Central memory CD8-positive, alpha-beta T cell (primary cell): ENCODE results near the gene RTP3.
"Not testable (repeated sequence)": the region's sequence is repeated elsewhere in the genome, so short reads cannot be mapped to it uniquely, and the experiment has no call there.

Source experiments
- ATAC-seq: fragments of 150-1000 bp; cut with Tn5 transposase; replicated peaks from 2 replicates; pipeline ENCODE4 v1.10.0; 2022; ENCODE audit warnings: mild to moderate bottlenecking, moderate FRiP score, moderate number of reproducible peaks; ENCODE audit not compliant: poor library complexity, severe bottlenecking; ENCODE audit errors: extremely low read depth
- DNase-seq, 2 donors: peaks; one replicate each; pipeline ENCODE4 v3.0.0; 2021; ENCODE audit warnings: low spot score in 2 of 2
- H3K27ac Mint-ChIP-seq: one replicate; pipeline ENCODE4 v1.8.0; 2022; ENCODE audit warnings: low read depth, mild to moderate bottlenecking, moderate library complexity, mixed read lengths
- H3K27me3 Mint-ChIP-seq: one replicate; pipeline ENCODE4 v1.8.0; 2022; ENCODE audit warnings: mixed read lengths
- H3K36me3 Mint-ChIP-seq: one replicate; pipeline ENCODE4 v1.8.0; 2022; ENCODE audit warnings: mild to moderate bottlenecking, moderate library complexity, mixed read lengths; ENCODE audit not compliant: insufficient read depth
- H3K4me1 Mint-ChIP-seq: one replicate; pipeline ENCODE4 v1.8.0; 2022; ENCODE audit warnings: mixed read lengths
- H3K4me3 Mint-ChIP-seq: one replicate; pipeline ENCODE4 v1.8.0; 2022; ENCODE audit warnings: mild to moderate bottlenecking, moderate library complexity, mixed read lengths
- H3K9me3 Mint-ChIP-seq: one replicate; pipeline ENCODE4 v1.8.0; 2022; ENCODE audit warnings: mixed read lengths

RTP3 gene

GRCh38 chr3:46538425-46538802 is 40.6 kb downstream of the RTP3 start:
- ATAC-seq, DNase-seq, H3K36me3 Mint-ChIP-seq, H3K27me3 Mint-ChIP-seq, H3K9me3 Mint-ChIP-seq: not testable (repeated sequence)
- Mint-ChIP-seq H3K4me3 (peak overlapping the region; percentile 81), H3K27ac (peak overlapping the region; percentile 100), H3K4me1 (peaks cover 42% of the 10 kb centered on the region)

- Mint-ChIP-seq H3K4me1 (peaks cover 42% of the 10 kb centered on the region), H3K36me3 (peaks cover 9% of the 10 kb centered on the region), H3K27me3 (peaks cover 9% of the 10 kb centered on the region), H3K4me3 (peak overlapping the region; percentile 81), H3K27ac (peak overlapping the region; percentile 100), H3K9me3 (peaks cover 5% of the 10 kb centered on the region)
- DNase-seq (peak; percentile 65 to 91), ATAC-seq (peak; percentile 98)
Observed at GRCh38 chr3:46538803-46539442, 41.1 kb downstream of the RTP3 start.

GRCh38 chr3:46539443-46540005 is 41.7 kb downstream of the RTP3 start:
- peaks cover 42% of the 10 kb centered on the region for H3K4me1 Mint-ChIP-seq
- H3K36me3 Mint-ChIP-seq: peaks cover 9% of the 10 kb centered on the region
- H3K4me3 Mint-ChIP-seq: peak overlapping the region; percentile 81
- ATAC-seq: no peak
- H3K27ac Mint-ChIP-seq: peak overlapping the region; percentile 100
- peaks cover 3% of the 10 kb centered on the region for H3K27me3 Mint-ChIP-seq
- no peak for DNase-seq
- H3K9me3 Mint-ChIP-seq: peaks cover under 1% of the 10 kb centered on the region

GRCh38 chr3:46540550-46540949 is 42.8 kb downstream of the RTP3 start:
- Mint-ChIP-seq H3K36me3 (peaks cover 9% of the 10 kb centered on the region), H3K27ac (no peak overlapping the region), H3K4me1 (peaks cover 42% of the 10 kb centered on the region), H3K4me3 (no peak overlapping the region), H3K27me3 (no peaks in the 10 kb centered on the region), H3K9me3 (no peaks in the 10 kb centered on the region)
- DNase-seq: no peak
- ATAC-seq: no peak

GRCh38 chr3:46541835-46542234 is 44.1 kb downstream of the RTP3 start:
- Mint-ChIP-seq H3K36me3 (peaks cover 9% of the 10 kb centered on the region), H3K27me3 (no peaks in the 10 kb centered on the region), H3K4me3 (no peak overlapping the region), H3K4me1 (peaks cover 33% of the 10 kb centered on the region), H3K9me3 (no peaks in the 10 kb centered on the region), H3K27ac (peak overlapping the region; percentile 72)
- ATAC-seq (no peak), DNase-seq (no peak)

- Mint-ChIP-seq H3K27ac (peak overlapping the region; percentile 72), H3K4me3 (no peak overlapping the region), H3K27me3 (no peaks in the 10 kb centered on the region), H3K4me1 (peaks cover 33% of the 10 kb centered on the region), H3K36me3 (peaks cover 9% of the 10 kb centered on the region), H3K9me3 (no peaks in the 10 kb centered on the region)
- DNase-seq: no peak
- ATAC-seq: no peak
Observed at GRCh38 chr3:46542344-46542743, 44.6 kb downstream of the RTP3 start.

- H3K36me3 Mint-ChIP-seq: peaks cover 9% of the 10 kb centered on the region
- DNase-seq: no peak
- no peak overlapping the region for H3K27ac Mint-ChIP-seq
- H3K4me1 Mint-ChIP-seq: peaks cover 28% of the 10 kb centered on the region
- H3K4me3 Mint-ChIP-seq: no peak overlapping the region
- H3K9me3 Mint-ChIP-seq: no peaks in the 10 kb centered on the region
- no peaks in the 10 kb centered on the region for H3K27me3 Mint-ChIP-seq
- no peak for ATAC-seq
Observed at GRCh38 chr3:46542801-46543201, 45.0 kb downstream of the RTP3 start.

- H3K4me1 Mint-ChIP-seq: peaks cover 7% of the 10 kb centered on the region
- no peak overlapping the region for H3K4me3 Mint-ChIP-seq
- H3K36me3 Mint-ChIP-seq: no peaks in the 10 kb centered on the region
- H3K9me3 Mint-ChIP-seq: no peaks in the 10 kb centered on the region
- ATAC-seq: no peak
- no peak for DNase-seq
- H3K27me3 Mint-ChIP-seq: no peaks in the 10 kb centered on the region
- no peak overlapping the region for H3K27ac Mint-ChIP-seq
Observed at GRCh38 chr3:46544771-46545503, 47.2 kb downstream of the RTP3 start.

- Mint-ChIP-seq H3K9me3 (no peaks in the 10 kb centered on the region), H3K36me3 (no peaks in the 10 kb centered on the region), H3K27ac (no peak overlapping the region), H3K4me1 (peaks cover 6% of the 10 kb centered on the region), H3K4me3 (no peak overlapping the region), H3K27me3 (peaks cover 7% of the 10 kb centered on the region)
- no peak for ATAC-seq
- no peak for DNase-seq
Observed at GRCh38 chr3:46545818-46546630, 48.2 kb downstream of the RTP3 start.

- ATAC-seq (no peak), DNase-seq (no peak)
- H3K36me3 Mint-ChIP-seq: no peaks in the 10 kb centered on the region
- no peak overlapping the region for H3K4me3 Mint-ChIP-seq
- no peak overlapping the region for H3K27ac Mint-ChIP-seq
- no peaks in the 10 kb centered on the region for H3K9me3 Mint-ChIP-seq
- H3K27me3 Mint-ChIP-seq: peaks cover 11% of the 10 kb centered on the region
- H3K4me1 Mint-ChIP-seq: peaks cover 6% of the 10 kb centered on the region
Observed at GRCh38 chr3:46546896-46547440, 49.2 kb downstream of the RTP3 start.

GRCh38 chr3:46548611-46549010 is 50.8 kb downstream of the RTP3 start:
- not testable (repeated sequence) for H3K36me3 Mint-ChIP-seq, H3K27ac Mint-ChIP-seq, H3K4me1 Mint-ChIP-seq, ATAC-seq, DNase-seq, H3K4me3 Mint-ChIP-seq, H3K9me3 Mint-ChIP-seq
- H3K27me3 Mint-ChIP-seq: peaks cover 21% of the 10 kb centered on the region

- ATAC-seq: no peak
- Mint-ChIP-seq H3K27ac (no peak overlapping the region), H3K9me3 (no peaks in the 10 kb centered on the region), H3K36me3 (no peaks in the 10 kb centered on the region), H3K4me1 (no peaks in the 10 kb centered on the region), H3K4me3 (no peak overlapping the region), H3K27me3 (peaks cover 21% of the 10 kb centered on the region)
- DNase-seq: no peak
Observed at GRCh38 chr3:46549408-46549904, 51.7 kb downstream of the RTP3 start.
